CD14-positive monocyte (primary cell): ENCODE results near the gene GPR148. TPM values are rescaled to one million over a fixed set of nuclear protein-coding genes. Genes with fewer than 3 reads are reported as not detected.

ENCODE experiments used
- DNase-seq, 3 donors: peaks; one replicate each; pipeline ENCODE4 v3.0.0-alpha.2; 2011 to 2022
- H2AFZ ChIP-seq: 2 replicates; pipeline ENCODE4 v1.6.0; 2012; ENCODE audit warnings: mild to moderate bottlenecking, low read depth, low read length, inconsistent platforms; ENCODE audit not compliant: insufficient read depth, poor library complexity, severe bottlenecking
- H3K27ac ChIP-seq, 2 donors: 1 replicate in 1 of 2; 2 replicates in 1 of 2; pipeline ENCODE4 v1.5.1; 2012 to 2013; ENCODE audit warnings: low read length in 2 of 2, control low read depth in 1 of 2, inconsistent platforms in 1 of 2, low read depth in 1 of 2, mild to moderate bottlenecking in 1 of 2
- H3K27me3 ChIP-seq, 2 donors: one replicate each; pipeline versions ENCODE4 v1.6.0 to v1.6.1; 2011 to 2013; ENCODE audit warnings: low read length in 2 of 2; ENCODE audit not compliant: control insufficient read depth in 2 of 2, insufficient read depth in 2 of 2
- H3K36me3 ChIP-seq, 2 donors: replicated peaks in 1 of 2; 1 replicate in 1 of 2; 2 replicates in 1 of 2; pipeline versions ENCODE4 v1.5.1 to v1.6.1; 2012 to 2013; ENCODE audit warnings: low read length in 2 of 2, control low read depth in 1 of 2, inconsistent platforms in 1 of 2, mild to moderate bottlenecking in 1 of 2; ENCODE audit not compliant: insufficient read depth in 2 of 2, control insufficient read depth in 1 of 2
- H3K4me1 ChIP-seq, 2 donors: 1 replicate in 1 of 2; 2 replicates in 1 of 2; pipeline versions ENCODE4 v1.5.1 to v1.6.1; 2012 to 2013; ENCODE audit warnings: low read length in 2 of 2, control low read depth in 1 of 2, inconsistent platforms in 1 of 2, mild to moderate bottlenecking in 1 of 2, moderate library complexity in 1 of 2; ENCODE audit not compliant: insufficient read depth in 2 of 2, control insufficient read depth in 1 of 2
- H3K4me2 ChIP-seq: replicated peaks from 2 replicates; pipeline ENCODE3; 2012; ENCODE audit warnings: low read length, moderate library complexity, mild to moderate bottlenecking; ENCODE audit not compliant: poor library complexity, severe bottlenecking; ENCODE audit errors: extremely low read depth
- H3K4me3 ChIP-seq, 3 experiments: fragments of 200-600 bp in 1 of 3; sonication (generic) in 1 of 3; replicated peaks in 1 of 3; 1 replicate in 2 of 3; 2 replicates in 1 of 3; pipeline ENCODE4 v1.5.1; 2011 to 2013; ENCODE audit warnings: low read length in 3 of 3, mild to moderate bottlenecking in 3 of 3, control low read depth in 2 of 3, low read depth in 2 of 3, inconsistent platforms in 1 of 3, moderate library complexity in 1 of 3
- H3K79me2 ChIP-seq: 2 replicates; pipeline ENCODE4 v1.6.0; 2012; ENCODE audit warnings: mild to moderate bottlenecking, control low read depth, inconsistent platforms, low read length, moderate library complexity; ENCODE audit not compliant: insufficient read depth
- H3K9ac ChIP-seq: 2 replicates; pipeline ENCODE4 v1.6.0; 2017; ENCODE audit warnings: low read length, mild to moderate bottlenecking; ENCODE audit not compliant: insufficient read depth, poor library complexity, severe bottlenecking
- H3K9me3 ChIP-seq, 2 donors: replicated peaks in 1 of 2; 1 replicate in 1 of 2; 2 replicates in 1 of 2; pipeline versions ENCODE4 v1.5.1 to v1.6.1; 2012 to 2013; ENCODE audit warnings: low read length in 2 of 2, control low read depth in 1 of 2; ENCODE audit not compliant: control insufficient read depth in 1 of 2, insufficient read depth in 1 of 2
- H4K20me1 ChIP-seq: 2 replicates; pipeline ENCODE4 v1.6.0; 2012; ENCODE audit warnings: mild to moderate bottlenecking, low read length, control low read depth, moderate library complexity; ENCODE audit not compliant: insufficient read depth
- H3K27ac Mint-ChIP-seq, 7 donors: one replicate each; pipeline ENCODE4 v1.8.0; 2020; ENCODE audit warnings: mild to moderate bottlenecking in 7 of 7, mixed read lengths in 7 of 7, moderate library complexity in 6 of 7, inconsistent platforms in 2 of 7
- H3K27me3 Mint-ChIP-seq, 3 donors: one replicate each; pipeline ENCODE4 v1.8.0; 2021 to 2022; ENCODE audit warnings: low read depth in 3 of 3, mild to moderate bottlenecking in 3 of 3, mixed read lengths in 3 of 3, moderate library complexity in 3 of 3, inconsistent platforms in 1 of 3
- H3K36me3 Mint-ChIP-seq, 2 donors: one replicate each; pipeline ENCODE4 v1.8.0; 2020; ENCODE audit warnings: mixed read lengths in 2 of 2, inconsistent platforms in 1 of 2, mild to moderate bottlenecking in 1 of 2
- H3K4me1 Mint-ChIP-seq: one replicate; pipeline ENCODE4 v1.8.0; 2020; ENCODE audit warnings: mild to moderate bottlenecking, mixed read lengths
- H3K4me3 Mint-ChIP-seq, 2 donors: one replicate each; pipeline ENCODE4 v1.8.0; 2020; ENCODE audit warnings: mild to moderate bottlenecking in 2 of 2, mixed read lengths in 2 of 2, moderate library complexity in 1 of 2
- H3K9me3 Mint-ChIP-seq, 7 donors: one replicate each; pipeline ENCODE4 v1.8.0; 2020 to 2022; ENCODE audit warnings: mixed read lengths in 7 of 7, mild to moderate bottlenecking in 6 of 7, moderate library complexity in 6 of 7, inconsistent platforms in 2 of 7
- CTCF ChIP-seq: fragments of 200-600 bp; IDR thresholded peaks from one replicate; pipeline ENCODE4 v1.8.0; 2022; ENCODE audit warnings: antibody characterized with exemption, mild to moderate bottlenecking
- WGBS: methylation state at CpG from one replicate; pipeline ENCODE4 v1.1.5; 2013; ENCODE audit warnings: missing lambda C conversion rate; ENCODE audit not compliant: insufficient coverage; 5-methylcytosine and 5-hydroxymethylcytosine counted together
- intact Hi-C, 2 donors: fragments of 100-400 bp; cut with micrococcal nuclease; formaldehyde crosslinking; loops; one replicate each; pipeline versions ENCODE4 v1.15.0 to v1.15.1; 2023
- polyA plus RNA-seq, 3 donors: library from polyadenylated mRNA; depleted of rRNA in 1 of 3; unstranded in 2 of 3; stranded (reverse) in 1 of 3; fragments of 300-500 nt in 2 of 3; fragments of >200 nt in 1 of 3; fragmentation: Illumina TruSeq in 2 of 3; gene quantifications; 1 replicate in 2 of 3; 2 replicates in 1 of 3; pipeline ENCODE4 v1.2.3, GENCODE V29; 2012 to 2021

GPR148 gene
- polyA plus RNA-seq, 3 donors = not detected

GRCh38 chr2:130743278-130743677 is 14.4 kb downstream of the GPR148 start:
- H3K36me3 ChIP-seq = no peaks in the 10 kb centered on the region
- no peak overlapping the region for H3K27ac ChIP-seq
- intact Hi-C loops = no loop called here
- no peaks in the 10 kb centered on the region for H3K79me2 ChIP-seq
- Mint-ChIP-seq H3K27ac (no peak overlapping the region), H3K4me1 (no peaks in the 10 kb centered on the region), H3K9me3 (peaks cover 0 to 4% (median 2%) of the 10 kb centered on the region in 7 donors), H3K27me3 (peaks cover 10 to 25% (median 17%) of the 10 kb centered on the region in 3 donors), H3K4me3 (no peak overlapping the region), H3K36me3 (no peaks in the 10 kb centered on the region)
- no peak for TF ChIP-seq CTCF
- no peak overlapping the region for H3K4me3 ChIP-seq
- H3K9ac ChIP-seq = no peak overlapping the region
- no peak overlapping the region for H2AFZ ChIP-seq
- H4K20me1 ChIP-seq = no peaks in the 10 kb centered on the region
- H3K9me3 ChIP-seq = no peaks in the 10 kb centered on the region
- no peak overlapping the region for H3K4me2 ChIP-seq
- DNase-seq = no peak
- peaks cover 0 to 2% of the 10 kb centered on the region in 2 donors for H3K27me3 ChIP-seq
- no peaks in the 10 kb centered on the region for H3K4me1 ChIP-seq
- WGBS = 83% methylated on average over 8 of the region's 8 CpGs

GRCh38 chr2:130744287-130745117 is 15.6 kb downstream of the GPR148 start:
- no peaks in the 10 kb centered on the region for H3K9me3 ChIP-seq
- peaks cover 10 to 25% (median 16%) of the 10 kb centered on the region in 3 donors for H3K27me3 Mint-ChIP-seq
- no peak overlapping the region for H3K4me3 ChIP-seq
- H3K4me3 Mint-ChIP-seq = no peak overlapping the region
- H3K27ac ChIP-seq = no peak overlapping the region
- H3K36me3 Mint-ChIP-seq = no peaks in the 10 kb centered on the region
- no peak overlapping the region for H2AFZ ChIP-seq
- intact Hi-C loops = no loop called here
- no peak overlapping the region for H3K27ac Mint-ChIP-seq
- no peaks in the 10 kb centered on the region for H3K4me1 ChIP-seq
- TF ChIP-seq CTCF = no peak
- H3K36me3 ChIP-seq = no peaks in the 10 kb centered on the region
- H3K79me2 ChIP-seq = no peaks in the 10 kb centered on the region
- H3K9me3 Mint-ChIP-seq = peaks cover 0 to 4% (median 2%) of the 10 kb centered on the region in 7 donors
- no peak overlapping the region for H3K9ac ChIP-seq
- no peak overlapping the region for H3K4me2 ChIP-seq
- H3K4me1 Mint-ChIP-seq = no peaks in the 10 kb centered on the region
- no peaks in the 10 kb centered on the region for H4K20me1 ChIP-seq
- H3K27me3 ChIP-seq = peaks cover 0 to 2% of the 10 kb centered on the region in 2 donors
- 54% methylated on average over 14 of the region's 20 CpGs for WGBS
- DNase-seq = no peak
